OCI-LY1 (cell line): Measurements from ENCODE around the gene TNNI2.

Experiments used
- H2AFZ ChIP-seq: fragments of 200-600 bp; sonication (generic), shearing (Covaris generic); 2 replicates; pipeline ENCODE4 v1.6.0; 2014; ENCODE audit warnings: antibody characterized with exemption, mild to moderate bottlenecking, low read length
- H3F3A ChIP-seq: fragments of 200-600 bp; sonication (generic), shearing (Covaris generic); 2 replicates; pipeline ENCODE4 v1.6.0; 2014; ENCODE audit warnings: mild to moderate bottlenecking, antibody characterized with exemption, low read length, moderate library complexity; ENCODE audit not compliant: insufficient read depth
- H3K27ac ChIP-seq: fragments of 200-600 bp; sonication (generic); 2 replicates; pipeline ENCODE4 v1.5.1; 2014; ENCODE audit warnings: low read length, mixed run types, mild to moderate bottlenecking, low read depth; ENCODE audit not compliant: poor library complexity, severe bottlenecking
- H3K27me3 ChIP-seq: fragments of 200-600 bp; sonication (generic); 2 replicates; pipeline ENCODE4 v1.6.0; 2014; ENCODE audit warnings: antibody characterized with exemption, mild to moderate bottlenecking, low read length, moderate library complexity; ENCODE audit not compliant: insufficient read depth
- H3K36me3 ChIP-seq: fragments of 200-600 bp; sonication (generic); 2 replicates; pipeline ENCODE4 v1.6.1; 2014; ENCODE audit warnings: mild to moderate bottlenecking, antibody characterized with exemption, low read length, moderate library complexity, mixed read lengths; ENCODE audit not compliant: insufficient read depth
- H3K4me1 ChIP-seq: fragments of 200-600 bp; sonication (generic); 2 replicates; pipeline ENCODE4 v1.5.1; 2014; ENCODE audit warnings: mild to moderate bottlenecking, low read length, moderate library complexity; ENCODE audit not compliant: insufficient read depth, severe bottlenecking
- H3K4me2 ChIP-seq: fragments of 200-600 bp; sonication (generic), shearing (Covaris generic); 2 replicates; pipeline ENCODE4 v1.6.1; 2014; ENCODE audit warnings: low read length
- H3K4me3 ChIP-seq: fragments of 200-600 bp; sonication (generic); 2 replicates; pipeline ENCODE4 v1.5.1; 2014; ENCODE audit warnings: low read length, low read depth, mild to moderate bottlenecking, mixed read lengths; ENCODE audit not compliant: poor library complexity, severe bottlenecking
- H3K79me2 ChIP-seq: fragments of 200-600 bp; shearing (Covaris generic); 2 replicates; pipeline ENCODE4 v1.6.1; 2016; ENCODE audit warnings: mixed run types, low read length, mixed read lengths; ENCODE audit not compliant: insufficient read depth
- H3K9ac ChIP-seq: fragments of 200-600 bp; sonication (generic), shearing (Covaris generic); 2 replicates; pipeline ENCODE4 v1.6.1; 2014; ENCODE audit warnings: mild to moderate bottlenecking, low read length, mixed read lengths
- H3K9me2 ChIP-seq: fragments of 200-600 bp; sonication (generic), shearing (Covaris generic); 2 replicates; pipeline ENCODE4 v1.6.1; 2014; ENCODE audit warnings: low read depth, mild to moderate bottlenecking, low read length, mixed read lengths
- H3K9me3 ChIP-seq: fragments of 200-600 bp; shearing (Covaris generic); 2 replicates; pipeline ENCODE4 v1.6.1; 2014; ENCODE audit warnings: low read length, mixed read lengths
- H4K20me1 ChIP-seq: fragments of 200-600 bp; sonication (generic), shearing (Covaris generic); 2 replicates; pipeline ENCODE4 v1.6.0; 2016; ENCODE audit warnings: mild to moderate bottlenecking, low read length; ENCODE audit not compliant: insufficient read depth
- EZH2 ChIP-seq: fragments of 200-600 bp; sonication (generic), shearing (Covaris generic); IDR thresholded peaks from 2 replicates; pipeline ENCODE4 v1.8.0; 2017; ENCODE audit warnings: borderline replicate concordance, mixed run types, mild to moderate bottlenecking, antibody characterized with exemption, low read length, moderate library complexity, mixed read lengths
- TF ChIP-seq, protein P1 (sequence below): fragments of 200-600 bp; sonication (generic), shearing (Covaris generic); IDR thresholded peaks from 2 replicates; pipeline ENCODE4 v1.5.1; 2017; ENCODE audit warnings: mild to moderate bottlenecking, antibody characterized with exemption, low read length, moderate library complexity, mixed read lengths

Gene TNNI2

DNA sequence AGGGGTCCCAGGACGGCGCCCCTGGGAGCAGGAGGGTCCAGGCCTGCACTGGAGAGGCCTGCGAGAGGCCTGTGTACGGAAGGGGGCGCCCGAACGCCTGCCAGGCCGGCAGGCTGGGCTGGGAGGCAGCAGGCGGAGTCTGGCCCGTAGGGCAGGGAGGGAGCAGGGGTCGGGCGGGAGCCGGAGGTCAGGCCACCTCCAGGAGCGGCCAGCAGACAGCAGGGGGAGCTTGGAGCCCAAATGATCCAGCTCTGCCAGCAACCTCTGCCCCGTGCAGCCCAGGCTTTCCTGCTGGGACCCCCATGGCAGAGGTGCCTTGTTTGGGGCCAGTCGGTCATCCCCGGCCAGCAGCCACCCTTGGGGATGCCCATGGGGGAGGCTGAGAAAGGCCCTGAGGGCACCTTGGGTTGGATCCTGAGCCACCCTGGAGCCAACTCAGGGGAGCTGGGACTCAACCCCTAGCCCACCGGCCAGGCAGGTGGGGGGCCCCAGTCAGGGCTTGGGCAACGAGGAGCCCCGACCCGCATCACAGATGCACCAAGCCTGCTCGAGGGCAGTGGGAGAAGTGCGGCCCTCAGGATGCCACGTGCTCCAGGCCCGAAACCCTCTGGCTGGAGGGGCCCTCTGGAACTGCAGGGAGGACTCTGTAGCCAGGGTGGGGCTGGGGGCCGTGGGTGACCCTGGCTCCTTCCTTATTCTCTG is 13.6 kb upstream of the TNNI2 start:
- no peaks in the 10 kb centered on the region; the same call in 1 of the 2 replicates for H3K27me3 ChIP-seq

DNA sequence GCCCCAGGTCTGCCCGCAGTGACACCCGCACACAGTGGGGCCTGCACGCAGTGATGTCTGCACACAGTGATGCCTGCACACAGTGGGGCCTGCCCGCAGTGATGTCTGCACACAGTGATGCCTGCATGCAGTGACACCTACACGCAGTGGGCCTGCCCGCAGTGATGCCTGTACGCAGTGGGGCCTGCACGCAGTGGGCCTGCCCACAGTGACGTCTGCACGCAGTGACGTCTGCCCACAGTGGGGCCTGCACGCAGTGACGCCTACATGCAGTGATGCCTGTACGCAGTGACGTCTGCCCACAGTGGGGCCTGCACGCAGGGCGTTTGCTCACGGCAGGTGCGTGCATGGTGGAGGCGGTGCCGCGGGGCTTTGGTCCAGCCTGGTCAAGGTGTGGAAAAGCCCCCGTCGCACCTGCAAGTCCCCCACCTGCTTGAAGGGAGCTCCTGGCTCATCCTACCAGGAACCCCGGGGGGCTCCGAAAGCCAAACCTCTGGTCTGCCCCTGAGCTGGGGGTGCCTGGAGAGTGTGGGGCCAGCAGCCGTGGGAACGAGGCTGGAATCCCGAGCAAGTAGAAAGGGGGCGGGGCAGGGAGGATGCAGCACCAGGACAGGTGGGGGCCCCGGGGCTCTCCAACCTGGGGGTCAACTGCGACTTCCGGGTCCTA is 12.9 kb upstream of the TNNI2 start:
- no peak overlapping the region for H3K4me3 ChIP-seq
- H3K9me3 ChIP-seq, result no peaks in the 10 kb centered on the region
- H2AFZ ChIP-seq, result no peak overlapping the region
- H3K79me2 ChIP-seq, result no peaks in the 10 kb centered on the region
- H4K20me1 ChIP-seq, result no peaks in the 10 kb centered on the region
- no peaks in the 10 kb centered on the region for H3K9me2 ChIP-seq
- no peaks in the 10 kb centered on the region for H3F3A ChIP-seq
- H3K27ac ChIP-seq, result no peak overlapping the region
- H3K27me3 ChIP-seq, result no peaks in the 10 kb centered on the region; the same call in 1 of the 2 replicates
- no peak overlapping the region for H3K4me2 ChIP-seq
- no peaks in the 10 kb centered on the region for H3K4me1 ChIP-seq
- no peak for TF ChIP-seq EZH2
- H3K9ac ChIP-seq, result no peak overlapping the region
- no peaks in the 10 kb centered on the region for H3K36me3 ChIP-seq

More for the DNA sequence above, 13.6 kb upstream of the TNNI2 start:
- H3K9me2 ChIP-seq, result no peaks in the 10 kb centered on the region
- no peaks in the 10 kb centered on the region for H3K36me3 ChIP-seq
- no peak overlapping the region for H3K4me3 ChIP-seq
- no peak overlapping the region for H3K4me2 ChIP-seq
- H2AFZ ChIP-seq, result no peak overlapping the region
- H3K9ac ChIP-seq, result no peak overlapping the region
- H3F3A ChIP-seq, result no peaks in the 10 kb centered on the region
- H3K27ac ChIP-seq, result no peak overlapping the region
- H3K4me1 ChIP-seq, result no peaks in the 10 kb centered on the region
- no peaks in the 10 kb centered on the region for H4K20me1 ChIP-seq
- TF ChIP-seq, protein P1, sequence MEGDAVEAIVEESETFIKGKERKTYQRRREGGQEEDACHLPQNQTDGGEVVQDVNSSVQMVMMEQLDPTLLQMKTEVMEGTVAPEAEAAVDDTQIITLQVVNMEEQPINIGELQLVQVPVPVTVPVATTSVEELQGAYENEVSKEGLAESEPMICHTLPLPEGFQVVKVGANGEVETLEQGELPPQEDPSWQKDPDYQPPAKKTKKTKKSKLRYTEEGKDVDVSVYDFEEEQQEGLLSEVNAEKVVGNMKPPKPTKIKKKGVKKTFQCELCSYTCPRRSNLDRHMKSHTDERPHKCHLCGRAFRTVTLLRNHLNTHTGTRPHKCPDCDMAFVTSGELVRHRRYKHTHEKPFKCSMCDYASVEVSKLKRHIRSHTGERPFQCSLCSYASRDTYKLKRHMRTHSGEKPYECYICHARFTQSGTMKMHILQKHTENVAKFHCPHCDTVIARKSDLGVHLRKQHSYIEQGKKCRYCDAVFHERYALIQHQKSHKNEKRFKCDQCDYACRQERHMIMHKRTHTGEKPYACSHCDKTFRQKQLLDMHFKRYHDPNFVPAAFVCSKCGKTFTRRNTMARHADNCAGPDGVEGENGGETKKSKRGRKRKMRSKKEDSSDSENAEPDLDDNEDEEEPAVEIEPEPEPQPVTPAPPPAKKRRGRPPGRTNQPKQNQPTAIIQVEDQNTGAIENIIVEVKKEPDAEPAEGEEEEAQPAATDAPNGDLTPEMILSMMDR, result peak; percentile 66
- no peak for TF ChIP-seq EZH2
- H3K79me2 ChIP-seq, result no peaks in the 10 kb centered on the region
- no peaks in the 10 kb centered on the region for H3K9me3 ChIP-seq

DNA sequence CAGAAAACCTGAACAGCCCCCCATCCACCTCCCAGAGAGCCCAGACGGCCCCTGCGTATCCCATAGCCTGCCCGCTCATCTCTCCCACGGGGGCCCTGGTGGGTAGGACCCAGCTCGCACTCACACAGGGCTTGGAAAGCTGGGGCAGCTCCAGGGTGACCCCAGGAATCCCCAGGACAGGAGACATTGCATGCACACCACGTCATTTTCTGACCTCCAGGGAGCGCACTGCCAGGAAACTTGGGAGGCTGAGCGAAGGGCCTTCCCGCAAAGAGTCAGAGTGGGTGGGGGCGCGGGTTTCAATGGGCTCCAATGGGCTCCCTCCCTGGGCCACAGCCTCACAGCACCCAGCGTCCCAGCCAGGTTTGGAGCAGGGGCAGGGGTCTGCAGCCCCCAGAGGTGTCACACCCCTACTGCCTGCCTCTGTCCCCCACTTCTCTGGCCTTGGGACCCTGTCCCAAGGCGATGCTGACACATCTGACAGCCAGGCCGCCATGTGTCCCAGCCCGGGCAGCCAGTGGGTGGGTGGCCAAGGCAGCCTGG is 12.2 kb upstream of the TNNI2 start:
- H3K4me1 ChIP-seq, result no peaks in the 10 kb centered on the region
- H4K20me1 ChIP-seq, result no peaks in the 10 kb centered on the region
- no peaks in the 10 kb centered on the region; the same call in 1 of the 2 replicates for H3K27me3 ChIP-seq
- no peak overlapping the region for H3K4me2 ChIP-seq
- H3K9me2 ChIP-seq, result no peaks in the 10 kb centered on the region
- no peaks in the 10 kb centered on the region for H3K79me2 ChIP-seq
- H3K4me3 ChIP-seq, result no peak overlapping the region
- H3K9me3 ChIP-seq, result no peaks in the 10 kb centered on the region
- no peaks in the 10 kb centered on the region for H3K36me3 ChIP-seq
- no peaks in the 10 kb centered on the region for H3F3A ChIP-seq
- no peak overlapping the region for H3K27ac ChIP-seq
- no peak overlapping the region for H3K9ac ChIP-seq
- H2AFZ ChIP-seq, result no peak overlapping the region
- TF ChIP-seq EZH2, result no peak
- TF ChIP-seq, protein P1, result peak; percentile 26; the same call in 1 of the 2 replicates
